Left kidney (tissue), 8 donors: ENCODE results near the gene ATG9A. TPM values are rescaled to one million over a fixed set of nuclear protein-coding genes. Genes with fewer than 3 reads are reported as not detected.
A peak's percentile ranks its signal among the peaks of the same experiment; 100 is the strongest.
"Not testable (repeated sequence)": the region's sequence is repeated elsewhere in the genome, so short reads cannot be mapped to it uniquely, and the experiment has no call there.

ENCODE experiments used
- DNase-seq: peaks from one replicate; pipeline ENCODE4 v3.0.0-alpha.2; 2013
- long read RNA-seq, 8 donors: transcript quantifications; one replicate each; lab custom pipeline, GENCODE V29; 2026
- polyA plus RNA-seq: library from polyadenylated mRNA; unstranded; fragments of 120-200 nt; gene quantifications from one replicate; pipeline ENCODE4 v1.2.1, GENCODE V29; 2013; ENCODE audit not compliant: insufficient read length

Gene ATG9A
- 49.5 TPM for polyA plus RNA-seq
- long read RNA-seq, donor 1, full-length matches to known transcripts = 9 of 49 reads
- long read RNA-seq, donor 1, partial matches to known transcripts = 40 of 49 reads
- long read RNA-seq, donor 1, other reads (novel, unspliced or antisense) = 0 of 49 reads
- long read RNA-seq, donor 2, full-length matches to known transcripts = 8 of 8 reads
- long read RNA-seq, donor 2, partial matches to known transcripts = 0 of 8 reads
- long read RNA-seq, donor 2, other reads (novel, unspliced or antisense) = 0 of 8 reads
- long read RNA-seq, donor 3, full-length matches to known transcripts = 2 of 2 reads
- long read RNA-seq, donor 3, partial matches to known transcripts = 0 of 2 reads
- long read RNA-seq, donor 3, other reads (novel, unspliced or antisense) = 0 of 2 reads
- long read RNA-seq, donor 4 = 0 reads
- long read RNA-seq, donor 5, partial matches to known transcripts = 13 of 20 reads
- long read RNA-seq, donor 5, other reads (novel, unspliced or antisense) = 0 of 20 reads
- long read RNA-seq, donor 6, partial matches to known transcripts = 32 of 37 reads
- long read RNA-seq, donor 6, other reads (novel, unspliced or antisense) = 0 of 37 reads
- long read RNA-seq, donor 7, partial matches to known transcripts = 0 of 4 reads
- long read RNA-seq, donor 7, other reads (novel, unspliced or antisense) = 0 of 4 reads
- long read RNA-seq, donor 8, partial matches to known transcripts = 0 of 1 reads
- long read RNA-seq, donor 8, other reads (novel, unspliced or antisense) = 0 of 1 reads

- peak; percentile 99 for DNase-seq
These were observed at the start of gene ATG9A, which contains the start of gene ANKZF1 for GRCh38 chr2:219229305-219230058. TSS of gene ATG9A (minus strand) at chr2:219229636. CDS start at chr2:219228024, 1,612 bp downstream. TSS of gene ANKZF1 (plus strand) at chr2:219229806. CDS start at chr2:219230258, 452 bp downstream.

GRCh38 chr2:219278655-219279150 lies 49.3 kb upstream of the ATG9A start:
- DNase-seq = no peak

GRCh38 chr2:219277703-219278654 lies 48.5 kb upstream of the ATG9A start:
- peak; percentile 82 for DNase-seq

- no peak for DNase-seq
These were observed 45.0 kb upstream of the ATG9A start for GRCh38 chr2:219274361-219274921.

- no peak for DNase-seq
These were observed 44.5 kb upstream of the ATG9A start for GRCh38 chr2:219273937-219274336.

GRCh38 chr2:219272995-219273394 lies 43.6 kb upstream of the ATG9A start:
- DNase-seq = no peak

- no peak for DNase-seq
These were observed 42.9 kb upstream of the ATG9A start for GRCh38 chr2:219272356-219272755.

GRCh38 chr2:219271021-219271420 lies 41.6 kb upstream of the ATG9A start:
- no peak for DNase-seq

GRCh38 chr2:219270055-219270372 lies 40.6 kb upstream of the ATG9A start:
- DNase-seq = no peak

GRCh38 chr2:219269362-219270054 lies 40.1 kb upstream of the ATG9A start:
- DNase-seq = no peak

GRCh38 chr2:219268294-219268693 lies 38.9 kb upstream of the ATG9A start:
- DNase-seq = no peak

- DNase-seq = no peak
These were observed 37.5 kb upstream of the ATG9A start for GRCh38 chr2:219266886-219267285.

GRCh38 chr2:219266232-219266631 lies 36.8 kb upstream of the ATG9A start:
- no peak for DNase-seq

- no peak for DNase-seq
These were observed 31.8 kb upstream of the ATG9A start for GRCh38 chr2:219261024-219261855.

- DNase-seq = not testable (repeated sequence)
These were observed 29.5 kb upstream of the ATG9A start for GRCh38 chr2:219258942-219259341.

- no peak for DNase-seq
These were observed 25.3 kb upstream of the ATG9A start for GRCh38 chr2:219254590-219255201.

- DNase-seq = no peak
These were observed 24.5 kb upstream of the ATG9A start, which contains the start of gene TUBA4A for GRCh38 chr2:219253753-219254589. TSS of gene TUBA4A (minus strand) at chr2:219253918. CDS start at chr2:219253858, 60 bp downstream.
